CD4-positive, alpha-beta T cell treated with Interleukin-4 for 1 hour (primary cell): Measurements from ENCODE around the gene ATP10A.

Experiments used
- DNase-seq, 2 donors: peaks; one replicate each; pipeline ENCODE4 v3.0.0-alpha.2; 2020 to 2022

ATP10A gene

GRCh38 chr15:25736461-25736860 lies 126.7 kb downstream of the ATP10A start:
- no peak for DNase-seq

GRCh38 chr15:25735550-25736384 lies 127.4 kb downstream of the ATP10A start:
- no peak for DNase-seq

- no peak for DNase-seq
Observed at GRCh38 chr15:25734680-25735355, 128.3 kb downstream of the ATP10A start.

- DNase-seq = no peak
Observed at GRCh38 chr15:25733856-25734679, 129.1 kb downstream of the ATP10A start.

GRCh38 chr15:25733036-25733855 lies 129.9 kb downstream of the ATP10A start:
- no peak for DNase-seq

- DNase-seq = no peak
Observed at GRCh38 chr15:25732191-25732590, 130.9 kb downstream of the ATP10A start.

GRCh38 chr15:25731411-25731810 lies 131.7 kb downstream of the ATP10A start:
- DNase-seq = no peak

- DNase-seq = no peak
Observed at GRCh38 chr15:25730918-25731317, 132.2 kb downstream of the ATP10A start.

- DNase-seq = no peak
Observed at GRCh38 chr15:25728816-25729215, 134.3 kb downstream of the ATP10A start.

GRCh38 chr15:25727867-25728600 lies 135.1 kb downstream of the ATP10A start:
- DNase-seq = no peak

- no peak for DNase-seq
Observed at GRCh38 chr15:25727116-25727515, 136.0 kb downstream of the ATP10A start.

GRCh38 chr15:25725758-25726157 lies 137.4 kb downstream of the ATP10A start:
- no peak for DNase-seq

- DNase-seq = no peak
Observed at GRCh38 chr15:25724899-25725298, 138.2 kb downstream of the ATP10A start.

GRCh38 chr15:25721605-25721955 lies 141.5 kb downstream of the ATP10A start:
- DNase-seq = no peak

GRCh38 chr15:25719101-25719985 lies 143.8 kb downstream of the ATP10A start:
- no peak for DNase-seq

GRCh38 chr15:25718597-25718996 lies 144.5 kb downstream of the ATP10A start:
- DNase-seq = no peak

GRCh38 chr15:25718169-25718536 lies 145.0 kb downstream of the ATP10A start:
- no peak for DNase-seq

- no peak for DNase-seq
Observed at GRCh38 chr15:25717457-25718168, 145.5 kb downstream of the ATP10A start.

- DNase-seq = no peak
Observed at GRCh38 chr15:25717127-25717456, 146.0 kb downstream of the ATP10A start.

GRCh38 chr15:25716414-25717126 lies 146.6 kb downstream of the ATP10A start:
- DNase-seq = no peak
